H9 (cell line): Measurements from ENCODE around the gene NT5DC2. TPM values are rescaled to one million over a fixed set of nuclear protein-coding genes. Genes with fewer than 3 reads are reported as not detected.

Source experiments
- DNase-seq: peaks from one replicate; pipeline ENCODE4 v3.0.0-alpha.2; 2017
- H2AFZ ChIP-seq: one replicate; pipeline ENCODE4 v1.6.1; 2013; ENCODE audit warnings: mild to moderate bottlenecking, low read length, control low read depth, moderate library complexity
- H2AK5ac ChIP-seq: 2 replicates; pipeline ENCODE4 v1.6.1; 2013; ENCODE audit warnings: low read length, control low read depth, mixed read lengths; ENCODE audit not compliant: insufficient read length
- H2BK120ac ChIP-seq: one replicate; pipeline ENCODE4 v1.6.1; 2013; ENCODE audit warnings: low read depth, mild to moderate bottlenecking, low read length, control low read depth, inconsistent platforms; ENCODE audit not compliant: poor library complexity, severe bottlenecking
- H2BK12ac ChIP-seq: 2 replicates; pipeline ENCODE4 v1.6.1; 2013; ENCODE audit warnings: low read length, control low read depth, mixed read lengths, low read depth; ENCODE audit not compliant: insufficient read length
- H2BK15ac ChIP-seq: 2 replicates; pipeline ENCODE4 v1.6.1; 2013; ENCODE audit warnings: low read depth, low read length, control low read depth
- H2BK20ac ChIP-seq: one replicate; pipeline ENCODE4 v1.6.1; 2013; ENCODE audit warnings: low read depth, mild to moderate bottlenecking, low read length, control low read depth, inconsistent platforms; ENCODE audit not compliant: poor library complexity, severe bottlenecking
- H2BK5ac ChIP-seq: 2 replicates; pipeline ENCODE4 v1.6.1; 2013; ENCODE audit warnings: low read length, control low read depth, mixed read lengths; ENCODE audit not compliant: insufficient read length
- H3K14ac ChIP-seq: 2 replicates; pipeline ENCODE4 v1.6.1; 2013; ENCODE audit warnings: low read length, control low read depth; ENCODE audit not compliant: insufficient read depth
- H3K18ac ChIP-seq: 2 replicates; pipeline ENCODE4 v1.6.1; 2013; ENCODE audit warnings: low read depth, mild to moderate bottlenecking, mixed read lengths, low read length, control low read depth; ENCODE audit not compliant: insufficient read length
- H3K23ac ChIP-seq: 2 replicates; pipeline ENCODE4 v1.6.1; 2013; ENCODE audit warnings: low read length, control low read depth, mixed read lengths, low read depth; ENCODE audit not compliant: insufficient read length
- H3K23me2 ChIP-seq: 2 replicates; pipeline ENCODE4 v1.6.1; 2013; ENCODE audit warnings: low read depth, mild to moderate bottlenecking, mixed read lengths, low read length, control low read depth; ENCODE audit not compliant: insufficient read length, poor library complexity, severe bottlenecking
- H3K27ac ChIP-seq: 2 replicates; pipeline ENCODE4 v1.5.1; 2013; ENCODE audit warnings: low read length, control low read depth, mixed read lengths, low read depth; ENCODE audit not compliant: insufficient read length
- H3K27me3 ChIP-seq: 2 replicates; pipeline ENCODE4 v1.6.1; 2013; ENCODE audit warnings: low read length, control low read depth, inconsistent platforms; ENCODE audit not compliant: insufficient read depth
- H3K4ac ChIP-seq: 2 replicates; pipeline ENCODE4 v1.6.1; 2013; ENCODE audit warnings: low read depth, mild to moderate bottlenecking, control low read depth, inconsistent platforms, low read length, moderate library complexity
- H3K4me1 ChIP-seq: 2 replicates; pipeline ENCODE4 v1.6.1; 2013; ENCODE audit warnings: low read length, control low read depth, inconsistent platforms; ENCODE audit not compliant: insufficient read depth
- H3K4me2 ChIP-seq: 2 replicates; pipeline ENCODE4 v1.6.1; 2013; ENCODE audit warnings: low read length, control low read depth, mixed read lengths; ENCODE audit not compliant: insufficient read length, insufficient read depth
- H3K56ac ChIP-seq: 2 replicates; pipeline ENCODE4 v1.6.1; 2013; ENCODE audit warnings: low read depth, mild to moderate bottlenecking, mixed read lengths, low read length, control low read depth; ENCODE audit not compliant: insufficient read length
- H3K79me1 ChIP-seq: 2 replicates; pipeline ENCODE4 v1.6.1; 2013; ENCODE audit warnings: low read depth, mild to moderate bottlenecking, moderate library complexity, low read length, control low read depth, inconsistent platforms; ENCODE audit not compliant: insufficient read depth, poor library complexity, severe bottlenecking
- H3K79me2 ChIP-seq: 2 replicates; pipeline ENCODE4 v1.6.1; 2013; ENCODE audit warnings: low read length, control low read depth, inconsistent platforms; ENCODE audit not compliant: insufficient read depth
- H3K9ac ChIP-seq: 2 replicates; pipeline ENCODE4 v1.6.1; 2013; ENCODE audit warnings: low read length, control low read depth, mixed read lengths; ENCODE audit not compliant: insufficient read length; ENCODE audit errors: extremely low read depth
- H3K9me3 ChIP-seq: one replicate; pipeline ENCODE4 v1.6.1; 2013; ENCODE audit warnings: low read depth, low read length, inconsistent platforms; ENCODE audit not compliant: control insufficient read depth
- H3T11ph ChIP-seq: one replicate; pipeline ENCODE4 v1.6.1; 2013; ENCODE audit warnings: mild to moderate bottlenecking, low read length, control low read depth, inconsistent platforms
- H4K20me1 ChIP-seq: one replicate; pipeline ENCODE4 v1.6.1; 2013; ENCODE audit not compliant: control insufficient read depth, insufficient read length, insufficient read depth
- H4K5ac ChIP-seq: 2 replicates; pipeline ENCODE4 v1.6.1; 2013; ENCODE audit warnings: low read depth, mild to moderate bottlenecking, mixed read lengths, low read length, control low read depth; ENCODE audit not compliant: insufficient read length
- H4K8ac ChIP-seq: replicated peaks from 2 replicates; pipeline ENCODE4 v1.6.1; 2013; ENCODE audit warnings: low read length, control low read depth, mixed read lengths, low read depth; ENCODE audit not compliant: insufficient read length
- H4K91ac ChIP-seq: 2 replicates; pipeline ENCODE4 v1.6.1; 2013; ENCODE audit warnings: low read depth, mild to moderate bottlenecking, moderate library complexity, mixed read lengths, low read length, control low read depth; ENCODE audit not compliant: insufficient read length
- H3K27ac Mint-ChIP-seq, 3 experiments: 2 replicates in 2 of 3; 3 replicates in 1 of 3; pipeline ENCODE4 v1.8.0; 2020 to 2021; ENCODE audit warnings: mixed read lengths in 3 of 3, mild to moderate bottlenecking in 1 of 3, moderate library complexity in 1 of 3
- H3K27me3 Mint-ChIP-seq: 2 replicates; pipeline ENCODE4 v1.8.0; 2021; ENCODE audit warnings: low read depth, mild to moderate bottlenecking, moderate library complexity, mixed read lengths
- H3K36me3 Mint-ChIP-seq, 3 experiments: 2 replicates in 2 of 3; 3 replicates in 1 of 3; pipeline ENCODE4 v1.8.0; 2020 to 2021; ENCODE audit warnings: low read depth in 3 of 3, mixed read lengths in 3 of 3; ENCODE audit not compliant: insufficient read depth in 1 of 3
- H3K4me1 Mint-ChIP-seq, 2 experiments: 2 replicates each; pipeline ENCODE4 v1.8.0; 2020; ENCODE audit warnings: mixed read lengths in 2 of 2
- H3K4me3 Mint-ChIP-seq, 2 experiments: 2 replicates in 1 of 2; 3 replicates in 1 of 2; pipeline ENCODE4 v1.8.0; 2020 to 2021; ENCODE audit warnings: mild to moderate bottlenecking in 2 of 2, mixed read lengths in 2 of 2, moderate library complexity in 1 of 2
- H3K9me3 Mint-ChIP-seq, 2 experiments: 2 replicates in 1 of 2; 3 replicates in 1 of 2; pipeline ENCODE4 v1.8.0; 2020; ENCODE audit warnings: mild to moderate bottlenecking in 2 of 2, mixed read lengths in 2 of 2, moderate library complexity in 1 of 2
- WGBS: extraction: QIAGEN DNeasy Blood & Tissue Kit; methylation state at CpG from one replicate; pipeline ENCODE4 v1.1.7; 2013; ENCODE audit warnings: missing lambda C conversion rate, low lambda C conversion rate, mixed read lengths; ENCODE audit not compliant: insufficient read length; ENCODE audit errors: extremely low coverage; 5-methylcytosine and 5-hydroxymethylcytosine counted together
- total RNA-seq: library from RNA; stranded (reverse); gene quantifications from 2 replicates; pipeline ENCODE4 v1.2.1, GENCODE V29; 2021
- TF ChIP-seq, protein P1 (sequence below): fragments of 200-600 bp; sonication (generic); conservative IDR thresholded peaks from 3 replicates; pipeline ENCODE4 v1.8.0; 2021; ENCODE audit warnings: antibody characterized with exemption, mild to moderate bottlenecking

NT5DC2 gene
- total RNA-seq, 1 experiment from 2014 or later, result 444 TPM

DNA sequence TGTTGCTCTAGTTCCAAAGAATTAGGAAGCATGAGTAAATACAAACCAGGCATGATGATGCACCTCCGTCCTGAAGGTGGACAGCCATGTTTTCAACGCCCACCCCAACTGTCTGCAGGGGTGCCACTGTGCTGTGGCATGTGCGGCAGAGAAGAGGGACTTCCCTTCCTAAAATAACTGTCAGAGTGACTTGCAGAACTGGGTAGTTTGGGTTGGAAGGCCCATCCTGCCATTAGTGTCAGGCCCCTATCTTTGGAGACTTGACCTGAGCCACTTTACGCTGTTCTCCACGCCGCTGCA, 55.9 kb downstream of the NT5DC2 start:
- Histone ChIP-seq H2BK20ac (no peak overlapping the region), H3K79me1 (no peaks in the 10 kb centered on the region), H3K9ac (no peak overlapping the region), H3K27me3 (no peaks in the 10 kb centered on the region), H3K14ac (no peak overlapping the region), H3K23ac (no peak overlapping the region), H4K91ac (no peak overlapping the region), H3K9me3 (no peaks in the 10 kb centered on the region), H2AFZ (no peak overlapping the region), H3K4ac (no peak overlapping the region), H4K8ac (no peak overlapping the region), H3K4me2 (no peak overlapping the region), H4K5ac (no peak overlapping the region), H3K27ac (no peak overlapping the region), H3K79me2 (no peaks in the 10 kb centered on the region), H4K20me1 (no peaks in the 10 kb centered on the region), H2AK5ac (no peak overlapping the region), H3K56ac (no peak overlapping the region), H3K23me2 (no peaks in the 10 kb centered on the region), H2BK120ac (no peak overlapping the region), H3T11ph (no peak overlapping the region), H3K4me1 (no peaks in the 10 kb centered on the region), H2BK12ac (no peak overlapping the region), H2BK15ac (no peak overlapping the region), H2BK5ac (no peak overlapping the region), H3K18ac (no peak overlapping the region)
- peaks cover 59 to 97% (median 97%) of the 10 kb centered on the region in 3 experiments for H3K36me3 Mint-ChIP-seq
- no peaks in the 10 kb centered on the region for H3K27me3 Mint-ChIP-seq
- WGBS, result no CpG with 5 or more reads among the region's 6 CpGs
- H3K4me1 Mint-ChIP-seq, result no peaks in the 10 kb centered on the region; a peak in 2 of 4 replicates
- no peak overlapping the region; a peak in 1 of 7 replicates for H3K27ac Mint-ChIP-seq
- H3K4me3 Mint-ChIP-seq, result no peak overlapping the region
- DNase-seq, result no peak
- TF ChIP-seq, protein P1, sequence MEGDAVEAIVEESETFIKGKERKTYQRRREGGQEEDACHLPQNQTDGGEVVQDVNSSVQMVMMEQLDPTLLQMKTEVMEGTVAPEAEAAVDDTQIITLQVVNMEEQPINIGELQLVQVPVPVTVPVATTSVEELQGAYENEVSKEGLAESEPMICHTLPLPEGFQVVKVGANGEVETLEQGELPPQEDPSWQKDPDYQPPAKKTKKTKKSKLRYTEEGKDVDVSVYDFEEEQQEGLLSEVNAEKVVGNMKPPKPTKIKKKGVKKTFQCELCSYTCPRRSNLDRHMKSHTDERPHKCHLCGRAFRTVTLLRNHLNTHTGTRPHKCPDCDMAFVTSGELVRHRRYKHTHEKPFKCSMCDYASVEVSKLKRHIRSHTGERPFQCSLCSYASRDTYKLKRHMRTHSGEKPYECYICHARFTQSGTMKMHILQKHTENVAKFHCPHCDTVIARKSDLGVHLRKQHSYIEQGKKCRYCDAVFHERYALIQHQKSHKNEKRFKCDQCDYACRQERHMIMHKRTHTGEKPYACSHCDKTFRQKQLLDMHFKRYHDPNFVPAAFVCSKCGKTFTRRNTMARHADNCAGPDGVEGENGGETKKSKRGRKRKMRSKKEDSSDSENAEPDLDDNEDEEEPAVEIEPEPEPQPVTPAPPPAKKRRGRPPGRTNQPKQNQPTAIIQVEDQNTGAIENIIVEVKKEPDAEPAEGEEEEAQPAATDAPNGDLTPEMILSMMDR, result no peak
- H3K9me3 Mint-ChIP-seq, result no peaks in the 10 kb centered on the region
